Osteocyte (in vitro differentiated cells): ENCODE results near the gene GRAMD1B. TPM values are rescaled to one million over a fixed set of nuclear protein-coding genes. Genes with fewer than 3 reads are reported as not detected.

Experiments
- DNase-seq: peaks from one replicate; pipeline ENCODE4 v3.0.0; 2021; ENCODE audit warnings: mixed read lengths; ENCODE audit not compliant: unreplicated experiment; ENCODE audit errors: extremely low spot score
- H3K27ac Mint-ChIP-seq: one replicate; pipeline ENCODE4 v1.8.0; 2021; ENCODE audit warnings: mild to moderate bottlenecking, mixed read lengths; ENCODE audit not compliant: unreplicated experiment
- H3K27me3 Mint-ChIP-seq: one replicate; pipeline ENCODE4 v1.8.0; 2021; ENCODE audit warnings: mixed read lengths; ENCODE audit not compliant: unreplicated experiment
- H3K36me3 Mint-ChIP-seq: one replicate; pipeline ENCODE4 v1.8.0; 2021; ENCODE audit warnings: mixed read lengths; ENCODE audit not compliant: unreplicated experiment
- H3K4me1 Mint-ChIP-seq: one replicate; pipeline ENCODE4 v1.8.0; 2021; ENCODE audit warnings: mixed read lengths; ENCODE audit not compliant: unreplicated experiment
- H3K4me3 Mint-ChIP-seq: one replicate; pipeline ENCODE4 v1.8.0; 2021; ENCODE audit warnings: mild to moderate bottlenecking, moderate library complexity, mixed read lengths; ENCODE audit not compliant: unreplicated experiment
- H3K9me3 Mint-ChIP-seq: one replicate; pipeline ENCODE4 v1.8.0; 2021; ENCODE audit warnings: mixed read lengths; ENCODE audit not compliant: unreplicated experiment
- total RNA-seq: library from RNA; stranded (reverse); gene quantifications from 2 replicates; pipeline ENCODE4 v1.2.1, GENCODE V29; 2021
- TF ChIP-seq, protein P1 (sequence below): fragments of 200-600 bp; sonication (generic); IDR thresholded peaks from 2 replicates; pipeline ENCODE4 v1.5.0; 2021; ENCODE audit warnings: antibody characterized with exemption, mild to moderate bottlenecking, moderate library complexity

GRAMD1B gene
- total RNA-seq, 1 donor from 2014 or later, result 1.9 TPM

DNA sequence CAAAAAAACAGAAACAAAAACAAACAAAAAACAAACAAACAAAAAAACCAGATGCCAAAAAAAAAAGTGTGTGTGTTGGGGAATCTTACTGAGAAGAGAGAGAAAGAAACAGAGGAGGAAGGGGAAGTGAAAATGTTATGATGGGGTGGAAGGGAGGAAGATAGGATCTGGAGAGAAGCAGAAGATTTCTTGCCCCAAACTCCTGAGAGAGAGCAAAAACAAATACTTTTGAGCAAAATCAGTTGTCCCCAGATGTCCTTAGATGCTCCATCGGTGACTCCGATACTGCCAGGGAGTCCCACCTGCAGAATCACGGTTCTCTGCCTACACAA lies 19.9 kb upstream of the GRAMD1B start:
- Mint-ChIP-seq H3K27me3 (peaks cover 56% of the 10 kb centered on the region), H3K9me3 (no peaks in the 10 kb centered on the region), H3K4me3 (no peak overlapping the region), H3K27ac (no peak overlapping the region), H3K4me1 (no peaks in the 10 kb centered on the region), H3K36me3 (no peaks in the 10 kb centered on the region)
- no peak for DNase-seq
- TF ChIP-seq, protein P1, sequence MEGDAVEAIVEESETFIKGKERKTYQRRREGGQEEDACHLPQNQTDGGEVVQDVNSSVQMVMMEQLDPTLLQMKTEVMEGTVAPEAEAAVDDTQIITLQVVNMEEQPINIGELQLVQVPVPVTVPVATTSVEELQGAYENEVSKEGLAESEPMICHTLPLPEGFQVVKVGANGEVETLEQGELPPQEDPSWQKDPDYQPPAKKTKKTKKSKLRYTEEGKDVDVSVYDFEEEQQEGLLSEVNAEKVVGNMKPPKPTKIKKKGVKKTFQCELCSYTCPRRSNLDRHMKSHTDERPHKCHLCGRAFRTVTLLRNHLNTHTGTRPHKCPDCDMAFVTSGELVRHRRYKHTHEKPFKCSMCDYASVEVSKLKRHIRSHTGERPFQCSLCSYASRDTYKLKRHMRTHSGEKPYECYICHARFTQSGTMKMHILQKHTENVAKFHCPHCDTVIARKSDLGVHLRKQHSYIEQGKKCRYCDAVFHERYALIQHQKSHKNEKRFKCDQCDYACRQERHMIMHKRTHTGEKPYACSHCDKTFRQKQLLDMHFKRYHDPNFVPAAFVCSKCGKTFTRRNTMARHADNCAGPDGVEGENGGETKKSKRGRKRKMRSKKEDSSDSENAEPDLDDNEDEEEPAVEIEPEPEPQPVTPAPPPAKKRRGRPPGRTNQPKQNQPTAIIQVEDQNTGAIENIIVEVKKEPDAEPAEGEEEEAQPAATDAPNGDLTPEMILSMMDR, result no peak

DNA sequence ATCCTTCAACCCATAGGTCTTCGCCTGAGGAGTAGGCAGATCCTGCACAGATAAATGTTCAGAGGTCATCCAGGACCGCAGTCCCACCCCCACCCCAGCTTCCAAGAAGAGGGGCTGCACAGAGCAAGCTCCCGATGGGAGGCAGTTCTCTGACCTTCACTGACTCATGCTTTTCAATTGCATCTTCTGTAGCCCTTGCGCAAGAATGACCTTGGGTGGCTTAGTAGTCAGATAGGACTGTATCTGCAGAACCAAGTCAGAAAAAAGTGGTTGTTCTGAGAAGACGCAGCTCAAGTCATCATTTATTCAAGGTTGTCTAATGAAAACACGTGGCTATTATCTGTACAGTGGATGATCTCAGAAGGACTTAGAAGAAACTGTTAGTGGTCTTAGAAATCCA lies 16.4 kb upstream of the GRAMD1B start:
- no peaks in the 10 kb centered on the region for H3K9me3 Mint-ChIP-seq
- no peaks in the 10 kb centered on the region for H3K4me1 Mint-ChIP-seq
- TF ChIP-seq, protein P1, result no peak
- H3K27me3 Mint-ChIP-seq, result peaks cover 59% of the 10 kb centered on the region
- no peaks in the 10 kb centered on the region for H3K36me3 Mint-ChIP-seq
- no peak overlapping the region for H3K27ac Mint-ChIP-seq
- DNase-seq, result no peak
- no peak overlapping the region for H3K4me3 Mint-ChIP-seq

DNA sequence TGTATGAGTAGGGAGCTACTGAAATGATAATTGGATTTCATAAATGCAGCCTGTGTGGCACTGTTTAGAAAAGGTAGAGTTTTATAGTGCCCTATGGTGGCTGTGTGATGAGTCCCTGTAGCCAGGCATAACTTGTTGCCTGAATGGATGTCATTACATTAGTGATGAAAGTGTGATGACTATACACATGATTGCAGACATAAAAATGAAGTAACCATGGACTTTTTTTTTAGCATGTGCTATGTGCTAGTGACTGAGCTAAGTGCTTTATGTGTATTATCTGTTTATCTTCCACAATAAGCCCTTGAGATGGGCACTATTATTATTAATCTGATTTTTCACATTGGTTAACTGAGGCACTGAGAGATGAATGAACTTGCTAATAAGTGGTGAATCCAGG lies 13.5 kb upstream of the GRAMD1B start:
- no peak for DNase-seq
- Mint-ChIP-seq H3K4me1 (no peaks in the 10 kb centered on the region), H3K27ac (no peak overlapping the region), H3K4me3 (no peak overlapping the region), H3K36me3 (no peaks in the 10 kb centered on the region), H3K27me3 (peaks cover 63% of the 10 kb centered on the region), H3K9me3 (no peaks in the 10 kb centered on the region)
- TF ChIP-seq, protein P1, result no peak

DNA sequence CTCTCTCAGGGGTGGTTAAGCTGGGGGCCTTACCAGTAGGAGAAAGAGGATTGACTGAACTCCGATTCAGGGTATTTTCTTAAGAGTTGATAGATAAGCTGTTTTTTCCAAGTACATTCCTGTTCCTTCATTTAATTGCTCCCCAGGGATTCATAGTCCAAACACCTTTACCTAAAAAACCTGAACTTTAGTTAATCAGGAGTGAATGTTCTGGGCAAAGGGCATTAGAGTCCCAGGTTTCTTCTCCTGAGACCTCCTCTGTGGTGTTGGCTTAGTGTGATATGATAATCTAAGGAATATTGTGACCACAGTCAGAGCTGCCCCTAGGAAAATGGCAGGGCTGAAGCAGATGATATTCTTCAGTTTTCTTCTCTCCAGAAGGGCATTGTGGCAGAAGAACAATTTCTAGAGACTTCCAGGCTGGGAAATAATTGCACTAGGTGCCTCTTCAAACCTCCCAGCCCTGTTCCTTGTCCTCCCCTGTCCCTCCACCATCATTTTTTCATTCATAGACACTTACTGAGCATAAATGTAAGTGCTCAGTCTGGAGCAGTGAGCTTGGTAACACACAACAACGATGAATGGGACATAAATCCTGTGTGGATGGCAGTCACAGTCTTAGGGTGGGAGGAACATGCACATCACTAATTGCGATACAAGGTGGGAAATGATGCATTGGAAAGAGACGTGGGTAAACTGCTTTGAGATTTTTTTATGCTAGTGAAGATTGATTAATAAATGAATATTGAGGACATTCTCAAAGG lies 11.5 kb upstream of the GRAMD1B start:
- TF ChIP-seq, protein P1, result no peak
- H3K36me3 Mint-ChIP-seq, result no peaks in the 10 kb centered on the region
- DNase-seq, result no peak
- H3K9me3 Mint-ChIP-seq, result no peaks in the 10 kb centered on the region
- H3K27ac Mint-ChIP-seq, result no peak overlapping the region
- H3K4me1 Mint-ChIP-seq, result no peaks in the 10 kb centered on the region
- no peak overlapping the region for H3K4me3 Mint-ChIP-seq
- peaks cover 74% of the 10 kb centered on the region for H3K27me3 Mint-ChIP-seq

DNA sequence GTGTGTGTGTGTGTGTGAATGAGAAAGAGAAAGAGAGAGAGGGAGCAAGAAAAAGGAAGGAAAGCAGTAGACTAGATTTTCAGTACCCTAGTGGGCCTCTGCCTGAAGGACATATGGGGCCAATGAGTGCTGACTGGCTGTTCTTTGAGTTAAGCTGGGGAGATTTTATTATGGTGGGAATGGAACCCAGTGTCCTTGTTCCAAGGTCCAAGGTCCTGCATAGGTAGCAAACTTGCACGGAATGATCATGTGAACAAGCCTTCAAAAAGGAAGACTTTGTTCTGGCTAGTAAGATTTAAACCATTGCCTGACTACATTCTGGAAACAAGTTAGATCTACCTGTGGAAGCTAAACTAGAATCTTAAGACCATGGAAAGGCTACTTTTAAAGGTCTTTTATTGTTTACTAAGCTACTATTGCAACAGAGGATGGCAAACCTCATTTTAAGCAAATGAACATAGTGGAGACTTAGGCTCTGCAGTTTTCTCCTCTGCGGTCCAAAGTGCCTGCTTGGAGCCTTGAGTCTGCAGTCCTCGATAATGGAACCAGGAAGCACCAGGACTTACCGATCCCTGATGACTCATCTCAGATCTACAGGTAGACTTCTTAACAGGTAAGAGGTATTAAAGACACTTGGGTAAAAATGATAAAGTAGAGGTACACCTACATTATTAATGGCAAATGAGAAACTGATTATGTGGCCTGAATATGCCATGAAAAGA lies 10.2 kb upstream of the GRAMD1B start:
- Mint-ChIP-seq H3K4me3 (no peak overlapping the region), H3K4me1 (no peaks in the 10 kb centered on the region), H3K9me3 (no peaks in the 10 kb centered on the region), H3K27ac (no peak overlapping the region), H3K27me3 (peaks cover 82% of the 10 kb centered on the region), H3K36me3 (no peaks in the 10 kb centered on the region)
- DNase-seq, result no peak
- TF ChIP-seq, protein P1, result no peak
